Stimulated activated CD8-positive, alpha-beta memory T cell treated with anti-CD3 and anti-CD28 coated beads, Interleukin-12 subunit alpha, Interleukin-12 subunit beta, amount 100 ng/mL, for 24 hours (primary cell): ENCODE data around the gene TRPM8.

Source experiments
- DNase-seq: peaks from one replicate; pipeline ENCODE4 v3.0.0-alpha.2; 2020; ENCODE audit errors: extremely low read depth

Gene TRPM8

DNA sequence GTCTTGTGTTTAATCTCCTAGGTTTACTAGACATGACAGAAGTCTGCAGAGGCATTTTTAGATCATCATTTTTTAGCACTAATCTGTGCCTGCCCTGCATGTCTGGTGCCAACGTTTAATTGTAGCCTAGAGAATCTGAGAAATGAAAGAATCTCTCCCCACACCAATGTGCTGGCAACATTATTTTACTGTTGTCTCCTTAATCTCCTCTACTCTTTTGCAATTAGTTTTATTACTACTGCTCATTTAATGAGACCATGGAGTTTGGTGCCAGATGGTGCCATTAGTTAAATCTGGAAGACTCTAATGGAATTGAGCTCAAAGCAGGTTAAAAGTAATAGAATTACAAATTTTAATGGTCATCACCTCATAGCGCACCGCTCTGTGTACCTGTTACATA lies 129.3 kb downstream of the TRPM8 start:
- no peak for DNase-seq

DNA sequence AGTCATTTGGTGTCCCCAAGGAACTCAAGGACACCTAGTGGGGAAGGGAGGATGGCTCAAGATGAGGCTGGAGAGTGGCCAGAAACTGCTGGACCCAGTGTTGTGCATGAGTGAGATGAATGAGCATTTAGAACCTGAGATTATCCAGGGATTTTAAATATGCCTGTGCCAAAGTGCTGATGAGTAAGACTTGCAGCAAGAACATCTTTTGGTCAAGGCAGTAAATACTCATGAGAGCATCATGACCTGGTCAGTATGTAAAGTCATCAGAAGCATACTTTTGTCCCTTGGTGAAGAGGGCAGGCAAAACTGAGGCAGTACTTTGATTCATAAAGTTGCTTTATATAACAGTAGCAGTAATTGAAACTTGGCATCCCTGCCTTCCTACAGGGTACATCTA lies 130.2 kb downstream of the TRPM8 start:
- DNase-seq, result no peak

DNA sequence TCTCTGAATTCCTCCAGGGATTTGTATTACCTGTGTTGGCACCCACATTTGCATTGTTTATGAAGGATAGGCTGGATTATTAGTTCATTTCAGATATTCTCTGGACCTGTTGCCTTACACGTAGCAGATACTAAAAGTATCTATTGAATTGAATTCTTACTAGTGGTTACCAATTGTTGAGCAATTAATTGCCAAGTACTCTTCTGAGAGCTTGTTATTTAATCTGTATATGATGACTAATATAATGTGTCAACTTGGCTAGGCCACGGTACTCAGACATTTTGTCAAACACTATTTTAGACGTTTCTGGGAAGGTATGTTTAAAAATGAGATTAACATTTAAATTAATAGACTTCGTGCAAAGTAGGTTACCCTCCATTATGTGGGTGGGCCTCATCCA lies 130.9 kb downstream of the TRPM8 start:
- DNase-seq, result no peak

DNA sequence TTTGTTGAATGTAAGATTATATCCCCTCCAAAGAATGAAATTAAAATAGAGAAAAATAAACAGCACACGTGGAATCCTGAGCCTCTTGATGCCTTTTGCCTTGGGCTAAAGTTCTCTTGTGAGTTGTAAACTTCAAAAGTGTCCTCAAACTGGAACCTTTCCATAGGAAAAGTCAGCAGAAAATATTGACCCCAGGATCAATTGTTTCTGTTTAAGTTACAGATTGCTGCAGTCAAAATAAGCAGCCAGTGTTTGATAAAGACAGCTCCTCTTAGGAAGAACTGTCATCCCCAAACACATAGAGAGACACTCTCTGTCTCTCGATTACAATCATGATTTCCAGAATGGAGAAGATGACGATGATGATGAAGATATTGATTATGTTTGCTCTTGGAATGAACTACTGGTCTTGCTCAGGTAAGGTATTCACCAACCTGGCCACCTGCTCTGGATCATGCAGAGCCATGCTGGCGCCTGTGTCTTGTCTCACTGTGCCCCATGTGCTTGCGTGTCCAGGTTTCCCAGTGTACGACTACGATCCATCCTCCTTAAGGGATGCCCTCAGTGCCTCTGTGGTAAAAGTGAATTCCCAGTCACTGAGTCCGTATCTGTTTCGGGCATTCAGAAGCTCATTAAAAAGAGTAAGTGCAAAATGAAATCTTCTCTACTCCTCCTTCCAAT lies 133.4 kb downstream of the TRPM8 start, which contains the start of gene SPP2:
TSS of gene SPP2 (plus strand) at position 248 of the 681 bp plus-strand sequence. CDS start at position 333, 85 bp downstream.
- DNase-seq, result no peak

DNA sequence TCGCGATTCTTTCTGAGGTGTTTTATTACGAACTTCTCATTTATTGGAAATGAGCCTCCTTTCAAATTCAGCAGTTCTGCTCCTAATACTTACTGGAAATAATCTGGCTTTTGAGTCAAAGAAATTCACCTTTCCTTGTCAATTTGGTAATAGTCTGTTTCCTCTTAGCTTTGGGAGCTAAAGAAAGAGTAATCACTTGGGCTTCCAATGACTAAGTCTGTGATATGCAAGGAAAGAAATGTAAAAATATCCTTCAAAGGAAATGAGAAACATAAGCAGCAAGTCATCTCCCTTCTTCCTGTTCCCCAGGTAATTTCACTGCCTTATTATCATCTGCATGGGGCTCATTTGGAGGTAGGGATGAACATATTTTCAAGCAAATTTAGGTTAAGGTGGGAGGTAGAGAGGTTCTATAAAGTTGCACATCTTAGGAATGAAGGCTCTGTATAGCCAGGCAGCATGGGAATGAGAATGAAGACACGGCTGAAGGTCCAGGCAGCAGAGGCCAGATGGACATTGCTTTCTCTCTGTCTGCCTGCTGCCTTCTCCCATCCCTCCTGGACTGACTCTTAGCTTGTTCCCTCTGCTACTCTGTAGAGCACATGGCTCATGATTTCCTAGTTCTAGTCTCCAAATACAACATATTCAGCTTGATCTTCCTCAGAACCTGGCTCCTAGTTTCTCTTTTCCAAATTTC lies 134.3 kb downstream of the TRPM8 start:
- DNase-seq, result no peak

GRCh38 chr2:234058881-234059280 lies 141.7 kb downstream of the TRPM8 start:
- DNase-seq, result no peak

GRCh38 chr2:234060236-234060635 lies 143.1 kb downstream of the TRPM8 start:
- DNase-seq, result no peak

DNA sequence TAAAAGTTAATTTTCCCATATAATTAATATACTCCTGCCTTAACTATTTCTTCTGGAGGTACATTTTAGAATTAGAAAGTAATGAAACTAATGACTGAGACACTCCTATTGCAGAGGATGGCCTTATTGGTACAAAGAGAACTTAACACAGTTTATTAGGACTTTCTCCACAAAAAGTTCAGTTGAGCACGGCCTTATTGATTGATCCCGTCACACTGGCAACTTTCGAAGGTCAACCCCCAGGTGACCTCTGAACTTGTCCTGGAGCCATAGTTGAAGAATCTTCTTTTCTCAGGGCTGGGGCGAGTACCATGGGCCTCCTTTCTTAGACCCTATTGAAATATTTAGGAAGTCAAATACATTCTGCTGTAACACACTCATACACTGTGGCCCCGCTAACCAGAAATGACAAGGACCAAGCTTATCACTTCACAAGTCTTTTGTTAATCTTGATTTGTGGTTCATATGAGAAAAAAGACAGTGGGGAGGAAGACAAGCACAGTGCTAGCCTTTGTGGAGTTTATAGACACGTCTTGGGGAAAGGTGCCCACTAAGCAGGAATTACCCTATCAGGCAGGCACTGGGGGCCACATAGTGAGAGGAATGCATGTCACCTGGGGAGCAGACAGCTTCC lies 144.6 kb downstream of the TRPM8 start:
- DNase-seq, result no peak

DNA sequence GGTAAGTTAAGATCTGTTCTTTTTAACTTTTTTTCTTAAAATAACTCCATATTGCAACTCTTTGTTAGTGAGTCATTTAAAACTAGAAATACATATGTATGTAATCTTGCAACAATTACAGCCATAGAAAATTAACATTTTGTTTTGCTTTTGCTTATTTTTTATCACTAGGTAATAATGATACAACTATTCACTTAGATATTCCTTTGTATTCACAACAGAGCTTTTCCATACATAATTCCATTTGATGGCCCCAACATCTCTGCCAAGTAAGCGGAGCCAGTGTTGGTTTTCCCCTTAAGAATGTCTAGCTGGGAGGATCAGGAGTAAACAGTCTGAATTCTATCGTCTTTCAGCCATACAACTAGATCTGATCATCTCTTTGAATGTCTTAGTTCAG lies 149.4 kb downstream of the TRPM8 start:
- no peak for DNase-seq
